GM23248 (cell line): Measurements from ENCODE around the gene SLC2A9. TPM values are rescaled to one million over a fixed set of nuclear protein-coding genes. Genes with fewer than 3 reads are reported as not detected.
"Not testable (repeated sequence)": the region's sequence is repeated elsewhere in the genome, so short reads cannot be mapped to it uniquely, and the experiment has no call there.

Experiments used
- DNase-seq: peaks from one replicate; pipeline ENCODE4 v3.0.0-alpha.2; 2015
- H2AFZ ChIP-seq: fragments of 200-600 bp; sonication (generic); 2 replicates; pipeline ENCODE4 v1.6.1; 2016; ENCODE audit warnings: antibody characterized with exemption
- H3F3A ChIP-seq: fragments of 200-600 bp; sonication (generic); 2 replicates; pipeline ENCODE4 v1.6.1; 2016; ENCODE audit warnings: mild to moderate bottlenecking, antibody characterized with exemption, mixed run types; ENCODE audit not compliant: insufficient read depth
- H3K27ac ChIP-seq: fragments of 200-600 bp; sonication (generic); 2 replicates; pipeline ENCODE4 v1.5.1; 2016; ENCODE audit warnings: mild to moderate bottlenecking
- H3K27me3 ChIP-seq: fragments of 200-600 bp; sonication (generic); replicated peaks from 2 replicates; pipeline ENCODE4 v1.6.1; 2016; ENCODE audit warnings: mild to moderate bottlenecking; ENCODE audit not compliant: insufficient read depth
- H3K36me3 ChIP-seq: fragments of 200-600 bp; sonication (generic); 2 replicates; pipeline ENCODE4 v1.6.1; 2016; ENCODE audit warnings: low read depth, mild to moderate bottlenecking
- H3K4me1 ChIP-seq: fragments of 200-600 bp; sonication (generic); 2 replicates; pipeline ENCODE4 v1.6.1; 2016; ENCODE audit warnings: mild to moderate bottlenecking; ENCODE audit not compliant: insufficient read depth
- H3K4me2 ChIP-seq: fragments of 200-600 bp; sonication (generic); one replicate; pipeline ENCODE4 v1.6.1; 2016; ENCODE audit warnings: mild to moderate bottlenecking; ENCODE audit not compliant: unreplicated experiment
- H3K4me3 ChIP-seq: fragments of 200-600 bp; sonication (generic); 2 replicates; pipeline ENCODE4 v1.5.1; 2016; ENCODE audit warnings: mild to moderate bottlenecking
- H3K79me2 ChIP-seq: fragments of 200-600 bp; sonication (generic); 2 replicates; pipeline ENCODE4 v1.6.1; 2016; ENCODE audit warnings: mild to moderate bottlenecking; ENCODE audit not compliant: insufficient read depth
- H3K9ac ChIP-seq: fragments of 200-600 bp; sonication (generic); 2 replicates; pipeline ENCODE4 v1.6.1; 2016; ENCODE audit warnings: mild to moderate bottlenecking
- H3K9me2 ChIP-seq: fragments of 200-600 bp; sonication (generic); 2 replicates; pipeline ENCODE4 v1.6.1; 2016; ENCODE audit warnings: mixed run types, mild to moderate bottlenecking, moderate library complexity; ENCODE audit not compliant: insufficient read depth
- H3K9me3 ChIP-seq: fragments of 200-600 bp; sonication (generic); one replicate; pipeline ENCODE4 v1.6.1; 2017; ENCODE audit warnings: low read depth
- H4K20me1 ChIP-seq: fragments of 200-600 bp; sonication (generic); 2 replicates; pipeline ENCODE4 v1.6.0; 2016; ENCODE audit not compliant: insufficient read depth
- EZH2 ChIP-seq: fragments of 200-600 bp; sonication (generic); IDR thresholded peaks from 2 replicates; pipeline ENCODE4 v1.6.1; 2018; ENCODE audit warnings: antibody characterized with exemption, mild to moderate bottlenecking; ENCODE audit not compliant: insufficient read depth, poor library complexity, severe bottlenecking
- EZH2phosphoT487 ChIP-seq: fragments of 200-600 bp; sonication (generic); IDR thresholded peaks from 2 replicates; pipeline ENCODE4 v1.6.1; 2018; ENCODE audit warnings: antibody characterized with exemption, moderate library complexity, mild to moderate bottlenecking, low read depth; ENCODE audit not compliant: insufficient read depth
- WGBS, 2 experiments: methylation state at CpG; one replicate each; pipeline ENCODE4 v1.1.6; 2015 to 2017; ENCODE audit warnings: low lambda C conversion rate in 2 of 2, low coverage in 1 of 2; ENCODE audit errors: missing lambda C conversion rate in 2 of 2; 5-methylcytosine and 5-hydroxymethylcytosine counted together
- in situ Hi-C: fragments of 300-500 bp; cut with MboI; formaldehyde crosslinking; loops from 2 replicates; pipeline ENCODE4 v1.15.0; 2020
- polyA plus RNA-seq: library from polyadenylated mRNA; unstranded; fragments of >200 nt; fragmentation: Nextera tagmentation; extraction: Ambion mirVana; gene quantifications from 2 replicates; pipeline ENCODE4 v1.2.1, GENCODE V29; 2016
- total RNA-seq: library from RNA; depleted of rRNA; stranded (reverse); fragments of >200 nt; shearing (Covaris generic); gene quantifications from 2 replicates; pipeline ENCODE4 v1.2.3, GENCODE V29; 2014

SLC2A9 gene
- total and polyA plus RNA-seq, 2 experiments from 2014 or later: 2.8 to 3.5 TPM

DNA sequence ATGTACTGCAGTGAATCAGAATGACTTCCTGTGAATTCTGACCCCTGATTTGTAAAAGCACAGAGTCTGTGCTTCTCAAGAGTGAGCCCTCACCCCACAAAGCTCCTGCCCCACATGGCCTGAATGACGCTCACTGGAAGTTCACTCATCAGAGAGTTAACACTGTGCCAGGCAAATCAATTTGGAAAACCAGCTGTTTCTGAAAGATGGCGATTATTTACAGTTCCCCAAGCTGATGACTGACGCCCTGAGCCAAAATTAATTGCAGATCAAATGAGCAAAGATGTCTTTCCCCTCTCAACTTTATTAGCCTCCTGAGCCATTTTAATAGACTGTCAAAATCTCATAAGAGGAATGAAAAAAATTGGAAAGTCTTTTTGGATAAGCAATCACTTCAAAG, 118.0 kb downstream of the SLC2A9 start:
- Histone ChIP-seq H3K27me3 (no peaks in the 10 kb centered on the region), H3K79me2 (no peaks in the 10 kb centered on the region), H3K36me3 (no peaks in the 10 kb centered on the region), H3F3A (no peaks in the 10 kb centered on the region), H3K9me3 (no peaks in the 10 kb centered on the region), H3K27ac (no peak overlapping the region), H3K9ac (no peak overlapping the region), H3K4me3 (no peak overlapping the region), H3K9me2 (no peaks in the 10 kb centered on the region), H3K4me2 (no peak overlapping the region), H4K20me1 (no peaks in the 10 kb centered on the region), H2AFZ (no peak overlapping the region), H3K4me1 (no peaks in the 10 kb centered on the region)
- no peak for TF ChIP-seq EZH2
- no peak for TF ChIP-seq EZH2phosphoT487
- in situ Hi-C loops: no loop called here
- WGBS, 2 experiments: 27 to 46% methylated on average over 3 of the region's 3 CpGs
- DNase-seq: no peak

- peak; percentile 17 for DNase-seq
- no peaks in the 10 kb centered on the region for H3K9me2 ChIP-seq
- H2AFZ ChIP-seq: no peak overlapping the region
- H3K4me1 ChIP-seq: no peaks in the 10 kb centered on the region
- H3K36me3 ChIP-seq: no peaks in the 10 kb centered on the region
- H3K4me3 ChIP-seq: no peak overlapping the region
- H3F3A ChIP-seq: no peaks in the 10 kb centered on the region
- H3K9ac ChIP-seq: no peak overlapping the region
- WGBS, 2 experiments: 13 to 24% methylated on average over 3 of the region's 3 CpGs
- TF ChIP-seq EZH2 (no peak), EZH2phosphoT487 (no peak)
- H3K27me3 ChIP-seq: no peaks in the 10 kb centered on the region
- in situ Hi-C loops: no loop called here
- no peak overlapping the region for H3K4me2 ChIP-seq
- H3K27ac ChIP-seq: no peak overlapping the region
- no peaks in the 10 kb centered on the region for H4K20me1 ChIP-seq
- no peaks in the 10 kb centered on the region for H3K79me2 ChIP-seq
- no peaks in the 10 kb centered on the region for H3K9me3 ChIP-seq
Measured at GRCh38 chr4:9901257-9901656, 120.0 kb downstream of the SLC2A9 start.

DNA sequence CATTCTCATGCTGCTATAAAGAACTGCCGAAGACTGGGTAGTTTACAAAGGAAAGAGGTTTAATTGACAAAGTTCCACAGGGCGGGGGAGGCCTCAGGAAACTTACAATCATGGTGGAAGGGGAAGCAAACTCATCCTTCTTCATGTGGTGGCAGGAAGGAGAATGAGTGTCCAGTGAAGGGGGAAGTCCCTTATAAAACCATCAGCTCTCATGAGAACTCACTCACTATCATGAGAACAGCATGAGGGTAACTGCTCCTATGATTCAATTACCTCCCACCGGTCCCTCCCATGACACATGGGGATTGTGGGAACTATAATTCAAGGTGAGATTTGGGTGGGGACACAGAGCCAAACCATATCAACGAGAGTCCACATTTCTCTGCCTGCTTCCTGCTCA, 120.7 kb downstream of the SLC2A9 start:
- WGBS, 2 experiments: 61 to 62% methylated on average over 4 of the region's 4 CpGs
- H3K79me2 ChIP-seq, H3K36me3 ChIP-seq, H2AFZ ChIP-seq, H3K27ac ChIP-seq, H3K27me3 ChIP-seq, H3K4me3 ChIP-seq, DNase-seq, H3F3A ChIP-seq, H3K9me3 ChIP-seq, in situ Hi-C loops, H3K4me1 ChIP-seq, H3K4me2 ChIP-seq, H3K9ac ChIP-seq, H3K9me2 ChIP-seq, H4K20me1 ChIP-seq: not testable (repeated sequence)

DNA sequence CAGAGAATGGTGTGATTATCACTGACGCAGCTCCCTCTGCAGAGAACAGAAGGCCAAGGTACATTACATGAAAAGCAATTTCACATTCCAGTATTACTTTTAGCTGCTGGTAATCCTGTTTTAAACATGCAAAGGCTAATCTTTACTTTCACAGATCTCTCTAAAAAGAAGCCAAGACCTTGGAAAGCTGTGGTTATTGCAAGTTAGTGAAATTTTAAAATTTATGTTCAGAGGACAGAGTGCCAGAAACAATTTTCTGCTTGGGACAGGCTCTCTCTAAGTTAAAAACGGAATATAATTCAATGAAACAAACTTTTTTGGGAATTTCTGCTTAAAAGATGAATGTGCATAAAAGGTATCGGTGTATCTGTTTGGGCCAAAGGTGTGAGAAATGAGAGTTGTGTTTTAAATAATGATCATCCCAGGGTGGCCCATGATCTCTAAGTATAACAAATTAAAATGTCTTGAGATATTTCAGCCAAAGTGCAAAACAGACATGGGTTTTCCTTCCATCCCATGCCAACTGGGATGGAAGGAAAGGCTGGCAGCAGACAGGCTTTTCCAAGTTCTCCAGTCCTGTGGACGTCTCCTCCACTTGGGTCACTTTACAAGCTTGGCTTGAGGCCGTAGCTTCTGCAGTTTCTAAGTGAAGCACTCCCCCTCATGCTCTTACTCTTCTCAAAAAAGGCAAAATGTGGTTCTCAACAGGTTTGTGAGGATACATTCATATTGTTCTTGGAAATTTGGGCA, 121.8 kb downstream of the SLC2A9 start:
- TF ChIP-seq EZH2: no peak
- TF ChIP-seq EZH2phosphoT487: no peak
- no peak for DNase-seq
- no peaks in the 10 kb centered on the region for H3K36me3 ChIP-seq
- in situ Hi-C loops: no loop called here
- no peaks in the 10 kb centered on the region; the same call in 1 of the 2 replicates for H3K27me3 ChIP-seq
- H3K9me3 ChIP-seq: no peaks in the 10 kb centered on the region
- no peak overlapping the region for H2AFZ ChIP-seq
- H3K4me2 ChIP-seq: no peak overlapping the region
- no peaks in the 10 kb centered on the region for H4K20me1 ChIP-seq
- no peaks in the 10 kb centered on the region for H3F3A ChIP-seq
- no peaks in the 10 kb centered on the region for H3K4me1 ChIP-seq
- 18 to 19% methylated on average over 5 of the region's 5 CpGs for WGBS, 2 experiments
- no peaks in the 10 kb centered on the region for H3K9me2 ChIP-seq
- no peak overlapping the region for H3K4me3 ChIP-seq
- H3K27ac ChIP-seq: no peak overlapping the region
- no peaks in the 10 kb centered on the region for H3K79me2 ChIP-seq
- no peak overlapping the region for H3K9ac ChIP-seq
